Effector memory CD4-positive, alpha-beta T cell (primary cell): ENCODE data around the gene EGLN2.
"Not testable (repeated sequence)": the region's sequence is repeated elsewhere in the genome, so short reads cannot be mapped to it uniquely, and the experiment has no call there.

ENCODE experiments used
- DNase-seq, 3 donors: peaks; one replicate each; pipeline ENCODE4 v3.0.0-alpha.2; 2020
- H3K27ac ChIP-seq: 2 replicates; pipeline ENCODE4 v1.7.0; 2013; ENCODE audit warnings: mild to moderate bottlenecking, low read length, moderate library complexity; ENCODE audit not compliant: insufficient read depth, poor library complexity, severe bottlenecking
- H3K27me3 ChIP-seq: replicated peaks from 2 replicates; pipeline ENCODE4 v1.7.0; 2013; ENCODE audit warnings: mild to moderate bottlenecking, low read length; ENCODE audit not compliant: insufficient read depth, control insufficient read depth, poor library complexity, severe bottlenecking
- H3K36me3 ChIP-seq: 2 replicates; pipeline ENCODE4 v1.7.0; 2013; ENCODE audit warnings: mild to moderate bottlenecking, low read length, moderate library complexity; ENCODE audit not compliant: control insufficient read depth, insufficient read depth
- H3K4me1 ChIP-seq: 2 replicates; pipeline ENCODE4 v1.7.0; 2013; ENCODE audit warnings: low read length, mild to moderate bottlenecking; ENCODE audit not compliant: control insufficient read depth, insufficient read depth, poor library complexity, severe bottlenecking
- H3K4me3 ChIP-seq: 2 replicates; pipeline ENCODE4 v1.7.0; 2013; ENCODE audit warnings: low read length, low read depth, mild to moderate bottlenecking; ENCODE audit not compliant: insufficient read depth, poor library complexity, severe bottlenecking
- H3K9me3 ChIP-seq: 2 replicates; pipeline ENCODE4 v1.7.0; 2013; ENCODE audit warnings: mild to moderate bottlenecking, low read length, moderate library complexity; ENCODE audit not compliant: control insufficient read depth

The EGLN2 gene

DNA sequence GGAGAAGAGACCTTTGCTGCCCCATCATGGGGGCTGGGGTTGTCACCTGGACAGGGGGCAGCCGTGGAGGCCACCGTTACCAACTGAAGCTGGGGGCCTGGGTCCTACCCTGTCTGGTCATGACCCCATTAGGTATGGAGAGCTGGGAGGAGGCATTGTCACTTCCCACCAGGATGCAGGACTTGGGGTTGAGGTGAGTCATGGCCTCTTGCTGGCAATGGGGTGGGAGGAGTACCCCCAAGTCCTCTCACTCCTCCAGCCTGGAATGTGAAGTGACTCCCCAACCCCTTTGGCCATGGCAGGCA is 9.0 kb downstream of the EGLN2 start:
- peaks cover 22% of the 10 kb centered on the region for H3K36me3 ChIP-seq
- no peak overlapping the region for H3K4me3 ChIP-seq
- H3K4me1 ChIP-seq, result peaks cover 80% of the 10 kb centered on the region
- H3K27ac ChIP-seq, result peak overlapping the region; percentile 84
- H3K27me3 ChIP-seq, result no peaks in the 10 kb centered on the region
- no peaks in the 10 kb centered on the region for H3K9me3 ChIP-seq
- DNase-seq, result no peak

DNA sequence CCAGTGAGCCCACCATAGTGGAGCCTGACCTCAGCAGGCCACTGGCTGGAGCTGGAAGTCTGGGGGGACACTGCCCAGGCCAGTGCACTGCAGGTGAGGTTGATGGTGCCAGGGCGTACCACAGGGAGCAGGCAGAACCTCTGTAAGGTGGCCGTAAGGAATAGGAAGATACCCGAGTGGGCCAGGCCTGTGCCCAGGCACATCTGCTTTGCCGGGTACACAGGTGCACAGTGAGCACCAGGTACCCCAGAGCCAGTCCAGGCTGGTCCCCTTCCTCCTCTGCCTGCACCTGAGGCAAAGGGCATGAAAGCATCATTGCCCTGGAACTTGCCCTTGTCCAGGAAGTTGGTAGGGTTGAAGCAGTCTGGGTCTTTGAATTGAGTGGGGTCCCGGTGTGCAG is 9.5 kb downstream of the EGLN2 start:
- no peak for DNase-seq
- H3K36me3 ChIP-seq, result peaks cover 22% of the 10 kb centered on the region
- no peaks in the 10 kb centered on the region for H3K9me3 ChIP-seq
- no peaks in the 10 kb centered on the region for H3K27me3 ChIP-seq
- H3K4me1 ChIP-seq, result peaks cover 75% of the 10 kb centered on the region
- no peak overlapping the region for H3K4me3 ChIP-seq
- peak overlapping the region; percentile 84 for H3K27ac ChIP-seq

DNA sequence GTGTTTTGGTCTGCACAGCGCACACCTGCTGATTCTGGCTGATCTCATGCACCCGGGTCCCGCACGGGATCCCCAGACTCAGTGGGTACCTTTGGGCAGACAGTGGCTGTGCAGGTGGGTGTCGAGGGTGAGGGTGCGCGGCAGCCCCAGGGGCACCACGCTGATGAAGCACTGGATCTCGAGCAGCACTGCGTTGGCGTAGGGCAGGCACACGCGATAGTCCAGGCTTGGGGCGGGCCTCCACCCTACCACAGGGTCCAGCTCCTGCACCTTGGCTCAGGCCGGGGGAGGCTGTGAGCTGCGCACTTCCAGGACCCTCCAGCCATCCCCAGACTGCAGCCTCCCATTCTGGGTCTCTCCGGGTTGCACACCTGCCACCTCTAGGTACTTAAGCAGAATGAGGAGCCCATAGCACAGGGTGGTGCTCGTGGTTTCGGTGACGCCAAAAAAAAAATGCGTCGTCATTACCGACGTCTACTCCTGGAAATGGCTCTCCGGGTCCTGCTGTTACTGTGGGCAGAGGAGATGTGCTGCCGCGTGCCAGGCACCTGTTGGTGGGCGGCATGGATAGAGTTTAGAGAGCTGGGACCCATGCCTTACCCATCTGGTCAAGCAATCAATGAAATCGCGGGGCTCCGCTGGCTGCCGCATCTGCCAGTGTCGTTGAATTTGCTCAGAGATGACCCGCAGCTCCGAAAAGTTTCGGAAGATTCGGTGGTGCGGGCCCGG is 10.5 kb downstream of the EGLN2 start:
- H3K27ac ChIP-seq, result no peak overlapping the region
- DNase-seq, result no peak
- H3K9me3 ChIP-seq, result no peaks in the 10 kb centered on the region
- no peaks in the 10 kb centered on the region for H3K27me3 ChIP-seq
- H3K36me3 ChIP-seq, result peaks cover 22% of the 10 kb centered on the region
- peaks cover 65% of the 10 kb centered on the region for H3K4me1 ChIP-seq
- H3K4me3 ChIP-seq, result no peak overlapping the region

DNA sequence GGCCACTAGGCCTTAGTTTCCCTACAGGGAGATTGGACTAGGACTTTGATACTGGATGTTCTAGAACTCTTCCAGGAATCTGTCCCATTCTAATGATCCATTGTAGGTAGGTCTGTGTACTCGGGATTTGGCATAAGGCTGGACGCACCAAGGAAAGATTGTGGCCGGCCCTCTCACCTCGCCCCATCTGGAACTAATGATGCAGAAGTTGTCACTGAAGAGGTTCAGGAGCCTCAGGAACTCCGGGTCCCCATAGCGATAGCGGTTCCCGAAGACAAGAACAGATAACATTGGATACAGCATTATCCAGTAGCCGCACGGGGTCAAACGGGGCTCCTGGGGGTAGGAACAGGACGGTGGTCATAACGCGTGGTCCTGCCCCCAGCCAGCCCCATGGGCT is 11.2 kb downstream of the EGLN2 start:
- H3K4me1 ChIP-seq, result peaks cover 58% of the 10 kb centered on the region
- no peak overlapping the region for H3K4me3 ChIP-seq
- DNase-seq, result no peak
- no peaks in the 10 kb centered on the region for H3K9me3 ChIP-seq
- no peaks in the 10 kb centered on the region for H3K27me3 ChIP-seq
- no peak overlapping the region for H3K27ac ChIP-seq
- H3K36me3 ChIP-seq, result peaks cover 22% of the 10 kb centered on the region

DNA sequence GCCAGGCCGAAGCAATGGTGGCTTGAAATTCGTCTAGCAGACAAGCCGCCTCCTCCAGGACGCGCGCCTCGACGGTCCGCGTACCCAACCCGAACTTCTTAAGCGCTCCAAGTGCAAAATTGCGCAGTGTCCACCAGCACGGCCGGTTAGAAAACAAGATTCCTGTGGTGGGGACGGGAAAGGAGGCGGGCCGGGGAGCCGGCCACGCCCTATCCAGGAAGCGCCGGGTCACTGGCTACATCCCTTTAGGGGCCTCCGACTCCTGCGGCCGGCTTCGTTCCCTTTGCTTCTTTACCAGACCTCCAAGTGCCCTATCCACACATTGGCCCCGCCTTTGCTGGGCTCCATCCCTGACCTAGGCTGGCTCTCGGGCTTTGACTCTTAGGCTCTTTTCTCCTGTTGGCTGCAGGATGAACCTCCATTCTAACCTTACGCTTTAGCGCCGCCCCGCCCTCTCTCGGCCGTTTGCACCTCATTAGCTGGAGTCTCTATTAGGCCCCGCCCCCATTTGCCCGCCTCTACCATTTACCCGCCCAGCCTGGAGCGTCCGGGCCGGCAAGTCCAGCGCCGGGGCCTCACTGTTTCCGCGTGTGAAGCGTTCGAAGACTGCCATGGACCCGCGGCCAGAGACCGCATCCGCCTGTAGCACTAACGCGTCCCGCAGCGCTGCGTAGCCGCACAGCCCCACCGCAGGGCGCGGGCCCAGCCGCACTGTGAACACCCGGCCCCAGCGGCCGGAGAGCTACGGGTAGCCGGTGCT is 11.8 kb downstream of the EGLN2 start:
- H3K27me3 ChIP-seq, H3K27ac ChIP-seq, H3K9me3 ChIP-seq: not testable (repeated sequence)
- H3K36me3 ChIP-seq, result peaks cover 22% of the 10 kb centered on the region
- H3K4me3 ChIP-seq, result peak overlapping the region; percentile 48
- peak; percentile 40 to 53 (median 46) for DNase-seq
- H3K4me1 ChIP-seq, result peaks cover 51% of the 10 kb centered on the region

DNA sequence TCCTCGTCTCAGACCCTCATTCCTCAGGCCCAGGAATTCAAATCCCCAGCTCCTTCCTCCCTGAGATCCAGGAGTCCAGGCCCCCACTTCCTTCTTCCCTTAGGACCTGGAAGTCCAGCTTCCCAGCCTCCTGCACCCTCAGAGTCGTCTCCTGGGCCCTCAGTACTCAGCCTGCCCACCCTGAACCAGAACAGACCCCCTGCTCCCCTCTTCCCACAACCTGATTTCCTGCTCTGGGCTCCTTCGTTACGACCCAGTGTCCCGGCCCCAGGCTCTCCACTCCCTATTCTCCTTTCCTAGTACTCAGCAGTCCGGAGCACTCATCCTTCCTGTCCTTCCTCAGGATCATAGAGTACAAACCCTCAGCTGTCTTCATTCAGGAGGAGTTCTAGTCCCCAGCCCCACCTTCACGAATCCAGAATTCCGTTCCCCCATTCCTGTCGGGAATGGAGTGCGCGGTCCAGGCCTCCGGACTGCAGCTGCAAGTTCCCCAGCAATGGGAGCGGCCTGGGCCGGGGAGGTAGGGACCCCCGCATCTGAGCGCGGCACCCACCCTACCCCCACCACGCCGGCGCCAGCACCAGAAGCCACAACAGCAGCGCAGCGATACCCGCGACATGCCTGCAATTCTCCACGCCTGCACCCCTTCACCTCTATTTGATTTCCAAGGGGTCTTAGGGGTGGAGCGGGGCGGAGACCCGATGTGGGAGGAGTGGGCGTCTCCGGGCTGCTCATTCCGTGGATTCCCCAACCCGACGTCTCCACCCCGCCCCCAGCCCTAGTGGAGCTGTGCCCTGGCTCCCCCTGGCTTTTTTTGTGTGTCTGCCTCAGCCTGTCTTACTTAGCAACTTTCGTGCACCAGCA is 12.7 kb downstream of the EGLN2 start:
- Histone ChIP-seq H3K36me3 (peaks cover 22% of the 10 kb centered on the region), H3K9me3 (no peaks in the 10 kb centered on the region), H3K27me3 (no peaks in the 10 kb centered on the region), H3K27ac (no peak overlapping the region), H3K4me3 (peak overlapping the region; percentile 48), H3K4me1 (peaks cover 43% of the 10 kb centered on the region)
- DNase-seq, result no peak

DNA sequence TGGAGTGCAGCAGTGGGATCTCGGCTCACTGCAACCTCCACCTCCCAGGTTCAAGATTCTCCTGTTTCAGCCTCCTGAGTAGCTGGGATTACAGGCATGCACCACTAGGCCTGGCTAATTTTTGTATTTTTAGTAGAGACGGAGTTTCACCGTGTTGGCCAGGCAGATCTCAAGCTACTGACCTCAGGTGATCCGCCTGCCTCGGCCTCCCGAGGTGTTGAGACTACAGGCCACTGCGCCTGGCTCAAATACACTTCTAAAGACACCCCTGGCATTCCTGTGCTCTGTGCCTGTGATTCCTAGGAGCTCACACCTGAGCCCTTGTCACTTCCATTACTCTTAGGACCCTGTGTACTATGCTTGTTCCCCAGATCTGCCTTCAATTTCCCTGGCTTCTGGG is 13.6 kb downstream of the EGLN2 start:
- H3K4me1 ChIP-seq, result peaks cover 34% of the 10 kb centered on the region
- not testable (repeated sequence) for H3K9me3 ChIP-seq, DNase-seq, H3K27ac ChIP-seq, H3K27me3 ChIP-seq, H3K4me3 ChIP-seq
- H3K36me3 ChIP-seq, result peaks cover 19% of the 10 kb centered on the region

DNA sequence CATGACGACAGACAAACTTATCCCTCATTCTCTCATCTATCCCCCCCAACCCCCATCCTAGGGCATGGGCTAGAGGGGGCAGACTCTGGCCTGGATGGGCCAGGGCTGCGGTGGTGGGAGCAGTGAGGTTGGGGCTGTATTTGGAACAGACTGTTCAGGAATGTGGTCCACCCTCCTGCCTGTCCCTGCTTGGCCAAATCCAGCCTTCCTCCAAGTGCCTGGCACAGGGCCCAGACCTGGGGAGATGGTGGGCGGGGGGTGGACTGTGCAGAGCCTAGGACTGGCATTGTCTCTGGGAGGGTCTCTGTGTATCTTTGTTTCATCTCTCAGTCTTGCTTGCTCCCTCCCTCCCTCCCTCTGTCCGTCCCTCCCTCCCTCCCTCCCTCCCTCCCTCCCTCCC is 14.2 kb downstream of the EGLN2 start:
- Histone ChIP-seq H3K27ac (no peak overlapping the region), H3K36me3 (peaks cover 13% of the 10 kb centered on the region), H3K4me1 (peaks cover 28% of the 10 kb centered on the region), H3K4me3 (no peak overlapping the region), H3K27me3 (no peaks in the 10 kb centered on the region), H3K9me3 (no peaks in the 10 kb centered on the region)
- no peak for DNase-seq

DNA sequence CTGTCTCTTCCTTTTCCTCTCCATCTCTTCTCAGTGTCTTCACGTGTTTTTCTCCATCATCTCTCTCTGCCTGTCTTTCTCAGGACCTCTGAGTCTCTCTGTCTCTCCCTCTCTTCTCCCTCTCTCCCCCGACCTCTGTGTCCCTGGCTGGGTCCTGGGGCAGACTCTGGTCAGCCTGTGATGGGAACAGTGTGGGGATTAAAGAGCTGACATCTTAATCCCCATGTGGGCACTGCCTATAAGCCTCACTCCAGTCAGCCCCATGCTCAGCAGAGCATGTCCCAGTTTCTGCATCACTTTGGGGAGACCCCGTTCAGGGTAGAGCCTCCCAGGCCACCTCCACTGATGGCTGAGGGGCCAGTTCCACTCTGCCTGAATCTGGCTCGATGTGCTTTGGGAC is 16.2 kb downstream of the EGLN2 start:
- H3K4me1 ChIP-seq, result peaks cover 24% of the 10 kb centered on the region
- no peaks in the 10 kb centered on the region for H3K36me3 ChIP-seq
- no peaks in the 10 kb centered on the region for H3K9me3 ChIP-seq
- DNase-seq, result no peak
- H3K27me3 ChIP-seq, result no peaks in the 10 kb centered on the region
- H3K27ac ChIP-seq, result no peak overlapping the region
- no peak overlapping the region for H3K4me3 ChIP-seq
